HEK293 (cell line): Measurements from ENCODE around the gene ERBB4.

Experiments
- CTCF ChIA-PET: fragments of 350-600 bp; formaldehyde crosslinking; extraction: SDS; loops from one replicate; lab custom pipeline; 2021; ENCODE audit warnings: antibody characterized with exemption; lab: Yijun Ruan, JAX
- POLR2A ChIA-PET: fragments of 300-600 bp; formaldehyde crosslinking; extraction: SDS; loops from one replicate; lab custom pipeline; 2020; ENCODE audit warnings: antibody characterized with exemption, inconsistent platforms; lab: Yijun Ruan, JAX
- H3K27ac ChIP-seq: fragments of 200-500 bp; sonication (Bioruptor generic); 2 replicates; pipeline ENCODE4 v1.5.1; 2014; ENCODE audit warnings: low read depth, low read length, control low read depth, inconsistent platforms; ENCODE audit errors: extremely low read depth
- H3K36me3 ChIP-seq, 2 experiments: fragments of 200-500 bp in 1 of 2; sonication (Bioruptor generic) in 1 of 2; 1 replicate in 1 of 2; 2 replicates in 1 of 2; pipeline ENCODE4 v1.5.1; 2014 to 2017; ENCODE audit warnings: inconsistent platforms in 2 of 2, low read length in 2 of 2; ENCODE audit not compliant: control insufficient read depth in 2 of 2, insufficient read depth in 1 of 2
- H3K4me1 ChIP-seq: fragments of 200-500 bp; sonication (Bioruptor generic); 2 replicates; pipeline ENCODE4 v1.5.1; 2014; ENCODE audit warnings: mild to moderate bottlenecking, low read length, inconsistent platforms; ENCODE audit not compliant: control insufficient read depth, insufficient read depth
- H3K4me3 ChIP-seq: 2 replicates; pipeline ENCODE4 v1.5.1; 2011; ENCODE audit warnings: low read depth, mild to moderate bottlenecking, control low read depth, low read length, moderate library complexity
- H3K9me3 ChIP-seq: fragments of 200-500 bp; sonication (Bioruptor generic); 2 replicates; pipeline ENCODE4 v1.5.1; 2014; ENCODE audit warnings: low read depth, low read length, inconsistent platforms; ENCODE audit not compliant: control insufficient read depth, insufficient read depth
- TCF7L2 ChIP-seq: IDR thresholded peaks from 2 replicates; pipeline ENCODE4 v1.6.1; 2011; ENCODE audit warnings: low read depth, mild to moderate bottlenecking, inconsistent platforms, low read length, moderate library complexity, borderline replicate concordance
- YY1 ChIP-seq: fragments of 450-650 bp; formaldehyde crosslinking; IDR thresholded peaks from 2 replicates; pipeline ENCODE4 v1.5.1; 2018; ENCODE audit warnings: missing biosample characterization, missing genetic modification characterization
- ZBTB20 ChIP-seq: fragments of 450-650 bp; formaldehyde crosslinking; IDR thresholded peaks from 2 replicates; pipeline ENCODE4 v1.5.1; 2016; ENCODE audit warnings: missing biosample characterization, missing genetic modification characterization
- ZFHX2 ChIP-seq: fragments of 450-650 bp; formaldehyde crosslinking; conservative IDR thresholded peaks from 2 replicates; pipeline ENCODE4 v1.5.1; 2016; ENCODE audit warnings: missing biosample characterization, missing genetic modification characterization
- ZNF112 ChIP-seq: fragments of 450-650 bp; formaldehyde crosslinking; IDR thresholded peaks from 2 replicates; pipeline ENCODE4 v1.5.0; 2017; ENCODE audit warnings: missing biosample characterization, missing genetic modification characterization
- ZNF148 ChIP-seq: fragments of 450-650 bp; formaldehyde crosslinking; IDR thresholded peaks from 2 replicates; pipeline ENCODE4 v1.5.0; 2017; ENCODE audit warnings: missing biosample characterization, missing genetic modification characterization, borderline replicate concordance
- ZNF280C ChIP-seq: fragments of 450-650 bp; formaldehyde crosslinking; IDR thresholded peaks from 2 replicates; pipeline ENCODE4 v1.5.1; 2016; ENCODE audit warnings: missing biosample characterization, missing genetic modification characterization
- ZNF335 ChIP-seq: fragments of 450-650 bp; formaldehyde crosslinking; conservative IDR thresholded peaks from 2 replicates; pipeline ENCODE4 v1.5.1; 2016; ENCODE audit warnings: missing biosample characterization, missing genetic modification characterization
- ZNF341 ChIP-seq: fragments of 450-650 bp; formaldehyde crosslinking; IDR thresholded peaks from 2 replicates; pipeline ENCODE4; 2016; ENCODE audit warnings: low read depth, missing biosample characterization, missing genetic modification characterization
- ZNF391 ChIP-seq: fragments of 450-650 bp; formaldehyde crosslinking; IDR thresholded peaks from 2 replicates; pipeline ENCODE4 v1.5.1; 2016; ENCODE audit warnings: low read depth, missing biosample characterization, missing genetic modification characterization, borderline replicate concordance
- ZNF473 ChIP-seq: fragments of 450-650 bp; formaldehyde crosslinking; IDR thresholded peaks from 2 replicates; pipeline ENCODE4 v1.5.1; 2017; ENCODE audit warnings: missing biosample characterization, missing genetic modification characterization
- ZNF513 ChIP-seq: fragments of 450-650 bp; IDR thresholded peaks from 2 replicates; pipeline ENCODE4 v1.5.1; 2018; ENCODE audit warnings: missing biosample characterization, missing genetic modification characterization
- ZNF571 ChIP-seq: fragments of 450-650 bp; formaldehyde crosslinking; IDR thresholded peaks from 2 replicates; pipeline ENCODE4 v1.5.0; 2017; ENCODE audit warnings: missing biosample characterization, missing genetic modification characterization
- ZNF585B ChIP-seq: fragments of 450-650 bp; formaldehyde crosslinking; IDR thresholded peaks from 2 replicates; pipeline ENCODE4 v1.5.1; 2016; ENCODE audit warnings: missing biosample characterization, missing genetic modification characterization
- ZNF677 ChIP-seq: fragments of 450-650 bp; IDR thresholded peaks from 2 replicates; pipeline ENCODE4 v1.5.0; 2018; ENCODE audit warnings: missing biosample characterization, mild to moderate bottlenecking, missing genetic modification characterization, moderate library complexity
- ZNF692 ChIP-seq: fragments of 450-650 bp; formaldehyde crosslinking; IDR thresholded peaks from 2 replicates; pipeline ENCODE4 v1.5.1; 2016; ENCODE audit warnings: missing biosample characterization, missing genetic modification characterization
- ZNF701 ChIP-seq: fragments of 450-650 bp; formaldehyde crosslinking; IDR thresholded peaks from 2 replicates; pipeline ENCODE4 v1.5.1; 2016; ENCODE audit warnings: missing biosample characterization, missing genetic modification characterization

Gene ERBB4

GRCh38 chr2:212076456-212076855, 462.1 kb downstream of the ERBB4 start:
- ChIA-PET POLR2A (no interaction called here), CTCF (no interaction called here)
- Histone ChIP-seq H3K4me3 (no peak overlapping the region), H3K27ac (no peak overlapping the region), H3K4me1 (no peaks in the 10 kb centered on the region), H3K36me3 (no peaks in the 10 kb centered on the region), H3K9me3 (no peaks in the 10 kb centered on the region)
- no peak for TF ChIP-seq ZNF391 (tag by site-specific recombination)
- no peak for TF ChIP-seq TCF7L2
- no peak for TF ChIP-seq ZNF335 (tag by site-specific recombination)
- no peak for TF ChIP-seq ZNF280C (tag by site-specific recombination)

GRCh38 chr2:212073360-212073759, 465.2 kb downstream of the ERBB4 start:
- ChIA-PET POLR2A (no interaction called here), CTCF (no interaction called here)
- no peaks in the 10 kb centered on the region for H3K36me3 ChIP-seq
- TF ChIP-seq ZFHX2 (tag by site-specific recombination) (no peak), ZNF701 (no peak), ZNF112 (tag by site-specific recombination) (no peak), ZNF473 (tag by site-specific recombination) (no peak), ZNF148 (tag by site-specific recombination) (no peak), ZNF677 (tag by site-specific recombination) (no peak), ZNF571 (tag by site-specific recombination) (no peak), ZBTB20 (tag by site-specific recombination) (no peak), ZNF341 (tag by site-specific recombination) (no peak), ZNF692 (tag by site-specific recombination) (no peak), ZNF585B (tag by site-specific recombination) (no peak), YY1 (tag by site-specific recombination) (no peak), ZNF513 (tag by site-specific recombination) (no peak)
- H3K9me3 ChIP-seq: no peaks in the 10 kb centered on the region
- no peak overlapping the region for H3K27ac ChIP-seq
- no peak overlapping the region for H3K4me3 ChIP-seq
- no peaks in the 10 kb centered on the region for H3K4me1 ChIP-seq
